Measurements from ENCODE around the gene ZACN. TPM values are rescaled to one million over a fixed set of nuclear protein-coding genes. Genes with fewer than 3 reads are reported as not detected.

The ZACN gene
- total and polyA plus RNA-seq, 8 donors = 0.12 to 27.5 (median 17.8) TPM; not detected in 1

DNA sequence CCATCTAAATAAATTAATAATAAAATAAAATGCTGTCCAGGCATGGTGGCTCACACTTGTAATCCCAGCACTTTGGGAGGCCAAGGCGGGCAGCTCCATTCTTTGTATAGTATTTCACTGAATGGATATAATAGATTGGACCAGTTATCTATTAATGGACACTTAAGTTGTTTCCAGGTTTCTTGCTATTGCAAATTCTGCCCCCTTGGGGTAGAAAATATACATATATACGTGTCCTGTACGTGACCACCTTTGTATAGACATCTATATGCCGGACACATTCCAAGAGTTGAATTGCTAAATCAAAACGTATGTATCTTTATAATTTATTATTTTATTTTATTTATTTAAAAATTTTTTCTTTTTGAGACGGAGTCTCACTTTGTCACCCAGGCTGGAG is 28.5 kb downstream of the ZACN start:
- intact Hi-C loops (cut with DNase I) = no loop called here
- no peak overlapping the region for H3K27ac ChIP-seq
- no peaks in the 10 kb centered on the region for H3K9me3 ChIP-seq
- TF ChIP-seq, protein P1, sequence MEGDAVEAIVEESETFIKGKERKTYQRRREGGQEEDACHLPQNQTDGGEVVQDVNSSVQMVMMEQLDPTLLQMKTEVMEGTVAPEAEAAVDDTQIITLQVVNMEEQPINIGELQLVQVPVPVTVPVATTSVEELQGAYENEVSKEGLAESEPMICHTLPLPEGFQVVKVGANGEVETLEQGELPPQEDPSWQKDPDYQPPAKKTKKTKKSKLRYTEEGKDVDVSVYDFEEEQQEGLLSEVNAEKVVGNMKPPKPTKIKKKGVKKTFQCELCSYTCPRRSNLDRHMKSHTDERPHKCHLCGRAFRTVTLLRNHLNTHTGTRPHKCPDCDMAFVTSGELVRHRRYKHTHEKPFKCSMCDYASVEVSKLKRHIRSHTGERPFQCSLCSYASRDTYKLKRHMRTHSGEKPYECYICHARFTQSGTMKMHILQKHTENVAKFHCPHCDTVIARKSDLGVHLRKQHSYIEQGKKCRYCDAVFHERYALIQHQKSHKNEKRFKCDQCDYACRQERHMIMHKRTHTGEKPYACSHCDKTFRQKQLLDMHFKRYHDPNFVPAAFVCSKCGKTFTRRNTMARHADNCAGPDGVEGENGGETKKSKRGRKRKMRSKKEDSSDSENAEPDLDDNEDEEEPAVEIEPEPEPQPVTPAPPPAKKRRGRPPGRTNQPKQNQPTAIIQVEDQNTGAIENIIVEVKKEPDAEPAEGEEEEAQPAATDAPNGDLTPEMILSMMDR (IDR thresholded peaks at IDR 0.05) = no peak
- peaks cover 6 to 24% of the 10 kb centered on the region in 2 donors for H3K4me1 ChIP-seq
- no peaks in the 10 kb centered on the region for H3K36me3 ChIP-seq
- no peaks in the 10 kb centered on the region for H3K27me3 ChIP-seq
- DNase-seq (no peak), ATAC-seq (no peak)
- H3K4me3 ChIP-seq = no peak overlapping the region

DNA sequence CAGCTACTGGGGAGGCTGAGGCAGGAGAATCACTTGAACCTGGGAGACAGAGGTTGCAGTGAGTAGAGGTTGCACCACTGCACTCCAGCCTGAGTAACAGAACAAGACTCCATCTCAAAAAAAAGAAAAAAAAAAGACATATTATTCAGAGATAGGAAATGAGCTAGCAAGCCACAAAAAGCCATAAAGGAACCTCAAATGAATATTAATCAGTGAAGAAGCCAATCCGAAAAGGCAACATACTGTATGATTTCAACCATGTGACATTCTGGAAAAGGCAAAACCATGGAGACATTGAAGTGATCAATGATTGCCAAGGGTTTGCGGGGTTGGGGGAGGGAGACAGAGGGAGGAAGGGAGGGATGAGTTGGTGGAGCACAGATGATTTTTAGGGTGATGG is 33.0 kb downstream of the ZACN start:
- Histone ChIP-seq H3K9me3 (no peaks in the 10 kb centered on the region), H3K36me3 (no peaks in the 10 kb centered on the region), H3K27me3 (no peaks in the 10 kb centered on the region), H3K4me1 (no peaks in the 10 kb centered on the region), H3K4me3 (no peak overlapping the region), H3K27ac (no peak overlapping the region)
- no peak for ATAC-seq
- intact Hi-C loops (cut with DNase I) = no loop called here
- TF ChIP-seq, protein P1 (IDR thresholded peaks at IDR 0.05) = no peak
- DNase-seq = no peak

- no peak for DNase-seq
- Histone ChIP-seq H3K27ac (no peak overlapping the region), H3K4me1 (no peaks in the 10 kb centered on the region), H3K9me3 (no peaks in the 10 kb centered on the region), H3K36me3 (no peaks in the 10 kb centered on the region), H3K27me3 (no peaks in the 10 kb centered on the region), H3K4me3 (no peak overlapping the region)
- TF ChIP-seq, protein P1 (IDR thresholded peaks at IDR 0.05) = no peak
- ATAC-seq = no peak
- intact Hi-C loops (cut with DNase I) = no loop called here
Observed at GRCh38 chr17:76115138-76115754, 36.3 kb downstream of the ZACN start.

- H3K27ac ChIP-seq = no peak overlapping the region
- H3K9me3 ChIP-seq = no peaks in the 10 kb centered on the region
- H3K4me3 ChIP-seq = no peak overlapping the region
- H3K4me1 ChIP-seq = peaks cover 3 to 9% of the 10 kb centered on the region in 2 donors
- TF ChIP-seq, protein P1 (IDR thresholded peaks at IDR 0.05) = no peak
- ATAC-seq (no peak), DNase-seq (no peak)
- no peaks in the 10 kb centered on the region for H3K36me3 ChIP-seq
- peaks cover 0 to 6% of the 10 kb centered on the region in 2 donors for H3K27me3 ChIP-seq
- intact Hi-C loops (cut with DNase I) = loop anchor here in 1 of 2 donors (5.0 kb wide), 2 partner anchors 58 to 163 kb away; no protein-coding TSS in a partner anchor
Observed at GRCh38 chr17:76119409-76120371, 40.7 kb downstream of the ZACN start.

- ATAC-seq (no peak), DNase-seq (no peak)
- Histone ChIP-seq H3K4me3 (no peak overlapping the region), H3K4me1 (peaks cover 3 to 9% of the 10 kb centered on the region in 2 donors), H3K27me3 (peaks cover 0 to 6% of the 10 kb centered on the region in 2 donors), H3K36me3 (no peaks in the 10 kb centered on the region), H3K27ac (no peak overlapping the region), H3K9me3 (no peaks in the 10 kb centered on the region)
- intact Hi-C loops (cut with DNase I) = loop anchor here in 1 of 2 donors (5.0 kb wide), 2 partner anchors 57 to 162 kb away; no protein-coding TSS in a partner anchor
- TF ChIP-seq, protein P1 (IDR thresholded peaks at IDR 0.05) = no peak
Observed at GRCh38 chr17:76120658-76121008, 41.7 kb downstream of the ZACN start.

All from left lung (tissue), 10 donors.